HL-60/S4 treated with phorbol 12-myristate 13-acetate at 8.2 ng/mL for 4 days and 3 days (cell line): ENCODE measurements around the gene GHITM.

Source experiments
- in situ Hi-C: fragments of 300-500 bp; cut with MboI; formaldehyde crosslinking; loops from 2 replicates; pipeline ENCODE4 v1.15.0; 2022; ENCODE audit warnings: low sequenced_read_pairs

GHITM gene

DNA sequence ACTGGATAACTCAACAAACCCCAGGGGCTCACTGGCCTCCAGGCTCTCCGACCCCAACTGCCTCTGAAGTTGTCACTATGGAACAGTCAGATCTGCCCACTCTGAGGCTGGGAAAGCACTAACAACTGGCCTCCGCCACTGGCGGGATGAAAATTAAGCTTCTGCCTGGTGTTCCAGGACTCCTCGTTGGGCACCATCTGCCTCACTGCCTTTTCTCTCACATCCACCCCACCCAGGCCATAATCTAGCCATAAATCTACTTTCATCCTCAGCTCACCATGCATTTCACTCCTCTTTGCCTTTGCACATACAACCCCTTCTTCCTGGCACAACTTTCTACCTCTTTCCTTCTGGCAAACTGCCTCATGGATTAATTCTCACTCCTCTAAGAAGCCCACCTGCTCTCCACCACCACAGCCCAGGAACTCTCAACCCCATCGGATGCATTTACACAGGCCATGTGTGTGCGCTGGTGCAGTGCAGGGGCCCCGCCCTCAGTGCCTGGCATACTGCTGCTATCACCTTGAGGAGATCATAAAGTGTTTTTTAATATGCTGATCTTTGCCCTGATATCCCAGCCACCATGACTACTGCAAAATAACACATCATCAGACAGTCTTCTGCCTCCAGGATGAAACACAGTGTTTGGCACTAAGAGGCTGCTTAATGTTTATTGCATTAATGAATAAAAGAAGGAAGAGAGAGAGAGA lies 59.1 kb downstream of the GHITM start:
- in situ Hi-C loops = no loop called here

DNA sequence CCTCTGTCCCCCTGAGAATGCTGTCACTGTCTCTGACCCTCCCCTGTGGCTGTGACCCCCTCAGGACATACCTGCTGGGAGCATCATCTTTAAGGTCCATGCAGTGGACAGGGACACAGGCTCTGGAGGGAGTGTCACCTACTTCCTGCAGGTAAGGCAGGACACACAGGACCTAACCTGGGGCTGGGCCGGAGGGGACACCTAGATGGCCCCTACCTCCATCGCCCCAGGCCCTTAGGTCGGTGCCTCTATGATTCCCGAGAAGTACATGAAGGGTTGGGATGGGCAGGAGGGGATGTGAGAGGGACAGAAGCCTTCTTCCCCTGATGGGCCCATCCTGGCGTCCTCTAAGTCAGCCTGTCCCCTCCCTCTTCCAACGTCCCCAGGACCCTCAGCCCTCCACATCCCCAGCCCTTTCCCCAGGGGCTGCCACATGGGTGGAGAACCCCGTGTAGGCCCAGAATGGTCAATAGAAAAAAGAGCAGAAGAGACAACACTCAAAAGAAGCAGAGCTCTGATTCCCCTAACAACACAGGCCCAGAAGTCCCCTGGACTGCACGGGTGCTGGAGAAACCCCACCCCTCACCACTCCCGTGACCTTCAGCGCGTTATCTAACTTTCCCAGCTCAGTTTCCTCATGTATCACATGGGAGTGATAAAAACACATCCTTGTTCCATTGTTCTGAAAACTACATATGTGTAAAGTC lies 61.4 kb downstream of the GHITM start:
- in situ Hi-C loops = no loop called here

DNA sequence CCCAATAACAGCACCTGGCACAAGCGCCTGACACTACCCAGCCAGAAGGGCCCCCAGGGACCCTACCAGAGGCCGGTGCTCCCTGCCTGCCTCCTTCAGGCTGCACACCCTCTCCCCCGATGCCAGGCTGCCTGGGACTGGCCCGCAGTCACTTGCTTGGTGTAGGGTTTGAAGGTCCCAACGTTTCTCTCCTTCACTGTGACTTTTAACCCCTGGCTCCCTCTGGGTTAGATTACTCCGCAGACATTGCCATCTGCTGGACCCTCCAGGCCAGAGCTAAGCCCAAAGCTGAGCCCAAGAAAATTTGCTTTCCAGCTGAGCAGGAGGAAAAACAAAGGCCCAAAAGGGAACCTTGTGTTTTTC lies 61.9 kb downstream of the GHITM start:
- in situ Hi-C loops = no loop called here

DNA sequence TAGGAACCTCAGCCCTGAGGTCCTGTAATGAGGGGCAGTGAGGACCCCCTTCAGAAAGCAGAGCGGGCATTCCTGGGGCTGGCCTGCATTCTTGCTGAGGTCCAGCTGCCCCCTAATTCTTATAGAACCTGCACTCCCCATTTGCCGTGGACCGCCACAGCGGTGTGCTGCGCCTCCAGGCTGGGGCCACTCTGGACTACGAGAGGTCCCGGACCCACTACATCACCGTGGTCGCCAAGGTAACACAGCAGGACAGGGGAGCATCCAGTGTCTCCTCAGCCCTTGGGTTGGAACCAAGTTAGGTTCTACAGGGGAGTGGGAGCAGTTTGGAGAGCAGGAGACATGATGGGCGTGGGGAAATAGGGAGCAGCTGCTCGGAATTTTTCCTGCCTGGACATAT lies 62.4 kb downstream of the GHITM start:
- in situ Hi-C loops = no loop called here

DNA sequence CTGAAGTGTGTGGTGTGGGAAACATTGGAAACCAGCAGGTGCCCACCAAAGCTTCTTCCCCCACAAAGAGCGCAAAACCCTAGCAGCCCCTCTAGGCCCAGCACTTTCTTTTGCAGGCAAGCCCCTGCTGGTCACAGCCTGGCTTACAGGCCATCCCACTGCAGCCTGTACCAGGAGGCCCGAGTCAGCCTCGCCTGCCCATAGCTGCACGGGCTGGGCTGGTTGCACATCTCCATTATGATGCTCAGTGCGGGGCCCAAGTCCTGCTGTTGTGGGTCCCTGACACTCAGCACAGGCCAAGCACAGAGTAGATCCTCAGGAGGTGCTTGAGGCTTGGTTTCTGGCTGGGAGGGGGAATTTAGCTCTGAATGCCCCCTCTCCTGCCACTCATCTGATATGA lies 63.0 kb downstream of the GHITM start:
- in situ Hi-C loops = no loop called here
